GM23248 (cell line): ENCODE results near the gene TMEM121. TPM values are rescaled to one million over a fixed set of nuclear protein-coding genes. Genes with fewer than 3 reads are reported as not detected.

Source experiments
- DNase-seq: peaks from one replicate; pipeline ENCODE4 v3.0.0-alpha.2; 2015
- H2AFZ ChIP-seq: fragments of 200-600 bp; sonication (generic); 2 replicates; pipeline ENCODE4 v1.6.1; 2016; ENCODE audit warnings: antibody characterized with exemption
- H3F3A ChIP-seq: fragments of 200-600 bp; sonication (generic); 2 replicates; pipeline ENCODE4 v1.6.1; 2016; ENCODE audit warnings: mild to moderate bottlenecking, antibody characterized with exemption, mixed run types; ENCODE audit not compliant: insufficient read depth
- H3K27ac ChIP-seq: fragments of 200-600 bp; sonication (generic); 2 replicates; pipeline ENCODE4 v1.5.1; 2016; ENCODE audit warnings: mild to moderate bottlenecking
- H3K27me3 ChIP-seq: fragments of 200-600 bp; sonication (generic); replicated peaks from 2 replicates; pipeline ENCODE4 v1.6.1; 2016; ENCODE audit warnings: mild to moderate bottlenecking; ENCODE audit not compliant: insufficient read depth
- H3K36me3 ChIP-seq: fragments of 200-600 bp; sonication (generic); 2 replicates; pipeline ENCODE4 v1.6.1; 2016; ENCODE audit warnings: low read depth, mild to moderate bottlenecking
- H3K4me1 ChIP-seq: fragments of 200-600 bp; sonication (generic); 2 replicates; pipeline ENCODE4 v1.6.1; 2016; ENCODE audit warnings: mild to moderate bottlenecking; ENCODE audit not compliant: insufficient read depth
- H3K4me2 ChIP-seq: fragments of 200-600 bp; sonication (generic); one replicate; pipeline ENCODE4 v1.6.1; 2016; ENCODE audit warnings: mild to moderate bottlenecking; ENCODE audit not compliant: unreplicated experiment
- H3K4me3 ChIP-seq: fragments of 200-600 bp; sonication (generic); 2 replicates; pipeline ENCODE4 v1.5.1; 2016; ENCODE audit warnings: mild to moderate bottlenecking
- H3K79me2 ChIP-seq: fragments of 200-600 bp; sonication (generic); 2 replicates; pipeline ENCODE4 v1.6.1; 2016; ENCODE audit warnings: mild to moderate bottlenecking; ENCODE audit not compliant: insufficient read depth
- H3K9ac ChIP-seq: fragments of 200-600 bp; sonication (generic); 2 replicates; pipeline ENCODE4 v1.6.1; 2016; ENCODE audit warnings: mild to moderate bottlenecking
- H3K9me2 ChIP-seq: fragments of 200-600 bp; sonication (generic); 2 replicates; pipeline ENCODE4 v1.6.1; 2016; ENCODE audit warnings: mixed run types, mild to moderate bottlenecking, moderate library complexity; ENCODE audit not compliant: insufficient read depth
- H3K9me3 ChIP-seq: fragments of 200-600 bp; sonication (generic); one replicate; pipeline ENCODE4 v1.6.1; 2017; ENCODE audit warnings: low read depth
- H4K20me1 ChIP-seq: fragments of 200-600 bp; sonication (generic); 2 replicates; pipeline ENCODE4 v1.6.0; 2016; ENCODE audit not compliant: insufficient read depth
- EZH2 ChIP-seq: fragments of 200-600 bp; sonication (generic); IDR thresholded peaks from 2 replicates; pipeline ENCODE4 v1.6.1; 2018; ENCODE audit warnings: antibody characterized with exemption, mild to moderate bottlenecking; ENCODE audit not compliant: insufficient read depth, poor library complexity, severe bottlenecking
- EZH2phosphoT487 ChIP-seq: fragments of 200-600 bp; sonication (generic); IDR thresholded peaks from 2 replicates; pipeline ENCODE4 v1.6.1; 2018; ENCODE audit warnings: antibody characterized with exemption, moderate library complexity, mild to moderate bottlenecking, low read depth; ENCODE audit not compliant: insufficient read depth
- WGBS, 2 experiments: methylation state at CpG; one replicate each; pipeline ENCODE4 v1.1.6; 2015 to 2017; ENCODE audit warnings: low lambda C conversion rate in 2 of 2, low coverage in 1 of 2; ENCODE audit errors: missing lambda C conversion rate in 2 of 2; 5-methylcytosine and 5-hydroxymethylcytosine counted together
- in situ Hi-C: fragments of 300-500 bp; cut with MboI; formaldehyde crosslinking; loops from 2 replicates; pipeline ENCODE4 v1.15.0; 2020
- polyA plus RNA-seq: library from polyadenylated mRNA; unstranded; fragments of >200 nt; fragmentation: Nextera tagmentation; extraction: Ambion mirVana; gene quantifications from 2 replicates; pipeline ENCODE4 v1.2.1, GENCODE V29; 2016
- total RNA-seq: library from RNA; depleted of rRNA; stranded (reverse); fragments of >200 nt; shearing (Covaris generic); gene quantifications from 2 replicates; pipeline ENCODE4 v1.2.3, GENCODE V29; 2014

TMEM121 gene
- total and polyA plus RNA-seq, 2 experiments from 2014 or later = 5.8 to 11.1 TPM

DNA sequence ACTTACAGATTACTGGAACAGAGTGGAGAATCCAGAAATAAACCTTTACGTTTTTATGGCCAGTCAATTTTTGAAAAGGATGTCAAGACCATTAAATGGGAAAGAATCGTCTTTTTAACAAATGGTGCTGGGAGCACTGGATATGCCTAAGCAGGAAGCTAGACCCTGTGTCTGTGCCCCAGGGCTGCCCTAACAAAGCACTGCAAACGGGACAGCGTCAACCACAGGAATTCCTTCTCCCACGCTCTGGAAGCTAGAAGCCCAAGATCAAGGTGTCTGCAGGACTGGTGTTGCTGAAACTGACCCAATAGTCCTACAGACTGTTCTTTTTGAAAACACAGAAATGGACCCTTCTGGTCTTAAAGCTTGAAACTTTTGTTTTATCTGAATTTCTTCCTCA lies 9.3 kb upstream of the TMEM121 start:
- DNase-seq = no peak
- Histone ChIP-seq H3K9ac (no peak overlapping the region), H3K4me3 (no peak overlapping the region), H3K27ac (no peak overlapping the region), H3K4me1 (no peaks in the 10 kb centered on the region), H3F3A (no peaks in the 10 kb centered on the region), H3K4me2 (no peak overlapping the region), H2AFZ (no peak overlapping the region), H3K36me3 (no peaks in the 10 kb centered on the region), H3K9me3 (no peaks in the 10 kb centered on the region), H3K9me2 (no peaks in the 10 kb centered on the region), H3K27me3 (peaks cover 49% of the 10 kb centered on the region), H3K79me2 (no peaks in the 10 kb centered on the region), H4K20me1 (no peaks in the 10 kb centered on the region)
- 41 to 56% methylated on average over 5 of the region's 5 CpGs for WGBS, 2 experiments
- TF ChIP-seq EZH2phosphoT487 = no peak
- no peak for TF ChIP-seq EZH2
- in situ Hi-C loops = no loop called here

DNA sequence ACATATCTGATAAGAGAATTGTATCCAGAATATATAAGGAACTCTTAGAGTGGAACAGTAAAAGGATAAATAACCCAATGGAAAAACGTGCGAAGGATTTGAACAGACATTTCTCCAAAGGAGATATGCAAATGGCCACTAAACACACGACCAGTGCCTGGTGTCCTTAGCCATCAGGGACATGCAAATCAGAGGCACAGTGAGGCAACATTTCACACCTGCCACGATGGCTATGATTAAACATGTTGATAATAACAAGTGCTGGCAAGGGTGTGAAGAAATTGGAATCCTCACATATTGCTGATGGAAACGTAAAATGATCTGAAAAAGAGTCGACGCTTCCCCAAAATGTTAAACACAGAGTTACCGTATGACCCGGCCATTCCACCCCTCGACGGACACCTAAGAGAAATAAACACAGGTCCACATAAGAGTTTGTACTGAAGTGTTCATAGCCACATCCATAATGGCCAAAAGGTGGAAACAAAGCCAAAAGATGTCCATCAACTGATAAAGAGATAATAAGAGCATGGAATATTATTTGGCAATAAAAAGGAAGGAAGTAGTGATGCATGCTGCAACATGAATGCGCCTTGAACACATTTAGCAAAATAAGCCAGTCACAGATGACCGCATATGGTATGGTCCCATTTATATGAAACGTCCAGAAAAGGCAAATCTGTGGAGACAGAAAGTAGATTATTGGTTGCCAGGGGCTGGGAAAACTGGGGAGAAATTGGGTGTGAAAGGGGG lies 6.3 kb upstream of the TMEM121 start:
- 0 out of 2 replicates have a peak, but pooled peaks cover 5% of the 10 kb centered on the region for H3F3A ChIP-seq
- peaks cover 32% of the 10 kb centered on the region for H3K27me3 ChIP-seq
- in situ Hi-C loops = no loop called here
- H2AFZ ChIP-seq = no peak overlapping the region
- H3K9ac ChIP-seq = no peak overlapping the region
- no peak overlapping the region for H3K4me3 ChIP-seq
- no peaks in the 10 kb centered on the region for H4K20me1 ChIP-seq
- no peaks in the 10 kb centered on the region for H3K9me2 ChIP-seq
- H3K79me2 ChIP-seq = no peaks in the 10 kb centered on the region
- H3K36me3 ChIP-seq = no peaks in the 10 kb centered on the region
- no peak overlapping the region for H3K27ac ChIP-seq
- no peak overlapping the region for H3K4me2 ChIP-seq
- H3K9me3 ChIP-seq = no peaks in the 10 kb centered on the region
- TF ChIP-seq EZH2phosphoT487 = no peak
- TF ChIP-seq EZH2 = no peak
- no peaks in the 10 kb centered on the region for H3K4me1 ChIP-seq
- 59 to 60% methylated on average over 14 of the region's 14 CpGs for WGBS, 2 experiments
- no peak for DNase-seq

DNA sequence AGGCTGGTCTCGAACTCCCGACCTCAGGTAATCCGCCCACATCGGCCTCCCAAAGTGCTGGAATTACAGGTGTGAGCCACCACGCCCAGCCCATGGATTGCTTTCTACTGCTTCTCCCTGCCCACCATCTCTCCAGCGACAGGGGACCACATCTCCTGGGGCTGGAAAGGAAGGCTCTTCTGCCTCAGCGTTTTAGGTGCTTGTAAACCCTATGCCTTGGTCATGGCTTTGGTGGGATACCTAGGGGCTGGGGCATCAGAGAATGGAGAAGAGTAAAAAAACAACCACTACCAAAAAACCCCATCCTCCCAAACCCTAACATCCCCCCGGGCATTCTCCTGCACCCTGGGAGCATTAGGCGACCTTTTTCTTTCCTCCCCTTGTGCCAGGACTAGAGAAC lies 1.1 kb upstream of the TMEM121 start:
- no peaks in the 10 kb centered on the region for H4K20me1 ChIP-seq
- no peaks in the 10 kb centered on the region for H3K79me2 ChIP-seq
- no peaks in the 10 kb centered on the region for H3K4me1 ChIP-seq
- in situ Hi-C loops = no loop called here
- peaks cover 14% of the 10 kb centered on the region for H3F3A ChIP-seq
- 57 to 60% methylated on average over 9 of the region's 9 CpGs for WGBS, 2 experiments
- no peak for TF ChIP-seq EZH2phosphoT487
- no peak for TF ChIP-seq EZH2
- no peaks in the 10 kb centered on the region for H3K36me3 ChIP-seq
- no peak overlapping the region for H3K4me2 ChIP-seq
- no peak overlapping the region for H3K27ac ChIP-seq
- H3K9ac ChIP-seq = no peak overlapping the region
- H3K27me3 ChIP-seq = peaks cover under 1% of the 10 kb centered on the region
- DNase-seq = no peak
- H2AFZ ChIP-seq = peak overlapping the region; percentile 76
- no peaks in the 10 kb centered on the region for H3K9me2 ChIP-seq
- H3K4me3 ChIP-seq = no peak overlapping the region
- no peaks in the 10 kb centered on the region for H3K9me3 ChIP-seq

DNA sequence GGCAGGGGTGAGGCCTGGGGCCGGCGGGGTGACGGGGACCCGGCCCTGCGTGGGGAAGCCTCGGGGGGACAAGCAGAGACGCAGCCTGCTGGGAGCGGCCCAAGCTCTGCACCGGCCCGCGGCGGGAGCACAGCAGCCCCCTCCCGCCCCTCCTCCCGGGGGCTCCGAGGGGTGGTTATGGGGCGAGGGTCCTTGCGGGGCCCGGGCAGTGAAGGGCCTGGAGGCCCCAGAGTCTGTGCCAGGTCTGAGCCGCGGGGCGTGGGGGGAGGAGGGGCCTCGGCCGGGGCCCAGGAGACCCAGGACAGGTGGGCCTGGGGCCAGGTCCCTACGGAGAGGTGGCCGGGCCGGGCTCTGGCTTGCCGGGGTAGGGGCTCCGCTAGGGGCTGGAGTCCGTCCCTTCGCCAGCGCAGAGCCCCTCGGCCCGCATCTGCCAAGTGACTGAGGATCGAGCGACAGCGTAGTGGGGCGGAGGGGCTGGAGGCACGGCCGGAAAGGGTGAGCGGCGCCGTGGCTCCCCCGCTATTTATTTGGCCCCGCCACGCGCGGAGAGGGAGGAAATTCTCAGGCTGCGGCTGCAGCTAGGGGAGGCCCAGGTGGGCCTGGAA lies 495 bp downstream of the TMEM121 start:
- Histone ChIP-seq H3K9ac (peak overlapping the region; percentile 48), H3K27ac (no peak overlapping the region), H3K4me1 (no peaks in the 10 kb centered on the region), H3K4me2 (peak overlapping the region; percentile 72), H4K20me1 (no peaks in the 10 kb centered on the region), H3K4me3 (peak overlapping the region; percentile 75), H3K9me2 (no peaks in the 10 kb centered on the region), H2AFZ (peak overlapping the region; percentile 76), H3K36me3 (no peaks in the 10 kb centered on the region), H3K9me3 (no peaks in the 10 kb centered on the region), H3K27me3 (no peaks in the 10 kb centered on the region; the same call in none of the 2 replicates), H3F3A (peaks cover 14% of the 10 kb centered on the region), H3K79me2 (no peaks in the 10 kb centered on the region)
- peak; percentile 37 for DNase-seq
- 1 to 2% methylated on average over 20 to 41 of the region's 48 CpGs for WGBS, 2 experiments
- in situ Hi-C loops = no loop called here
- no peak for TF ChIP-seq EZH2
- TF ChIP-seq EZH2phosphoT487 = no peak
